IPS-18a (cell line): ENCODE measurements around the gene C1GALT1C1L.
"Not testable (repeated sequence)": the region's sequence is repeated elsewhere in the genome, so short reads cannot be mapped to it uniquely, and the experiment has no call there.

Experiments
- H3K27ac ChIP-seq: one replicate; pipeline ENCODE4 v1.5.1; 2013; ENCODE audit warnings: low read length
- H3K27me3 ChIP-seq: one replicate; pipeline ENCODE4 v1.6.1; 2013; ENCODE audit warnings: mild to moderate bottlenecking, low read length; ENCODE audit not compliant: control insufficient read depth, insufficient read depth
- H3K36me3 ChIP-seq: one replicate; pipeline ENCODE4 v1.6.1; 2013; ENCODE audit warnings: low read depth, low read length; ENCODE audit not compliant: control insufficient read depth
- H3K4me1 ChIP-seq: one replicate; pipeline ENCODE4 v1.6.1; 2013; ENCODE audit warnings: low read depth, low read length; ENCODE audit not compliant: control insufficient read depth
- H3K4me3 ChIP-seq: one replicate; pipeline ENCODE4 v1.5.1; 2013; ENCODE audit warnings: low read length
- H3K9ac ChIP-seq: one replicate; pipeline ENCODE4 v1.6.1; 2013; ENCODE audit warnings: mild to moderate bottlenecking, low read length, moderate library complexity
- H3K9me3 ChIP-seq: one replicate; pipeline ENCODE4 v1.6.1; 2013; ENCODE audit warnings: low read depth, low read length; ENCODE audit not compliant: control insufficient read depth

The C1GALT1C1L gene

GRCh38 chr2:43648994-43649701, 27.1 kb downstream of the C1GALT1C1L start:
- Histone ChIP-seq H3K27me3 (no peaks in the 10 kb centered on the region), H3K4me1 (no peaks in the 10 kb centered on the region), H3K36me3 (no peaks in the 10 kb centered on the region), H3K9me3 (no peaks in the 10 kb centered on the region), H3K4me3 (no peak overlapping the region), H3K27ac (no peak overlapping the region), H3K9ac (no peak overlapping the region)

- Histone ChIP-seq H3K27me3 (peaks cover under 1% of the 10 kb centered on the region), H3K9ac (no peak overlapping the region), H3K27ac (no peak overlapping the region), H3K9me3 (no peaks in the 10 kb centered on the region), H3K4me3 (no peak overlapping the region), H3K36me3 (no peaks in the 10 kb centered on the region), H3K4me1 (no peaks in the 10 kb centered on the region)
Measured at GRCh38 chr2:43643680-43644079, 32.5 kb downstream of the C1GALT1C1L start.

- no peak overlapping the region for H3K4me3 ChIP-seq
- no peak overlapping the region for H3K9ac ChIP-seq
- no peaks in the 10 kb centered on the region for H3K9me3 ChIP-seq
- peaks cover 8% of the 10 kb centered on the region for H3K4me1 ChIP-seq
- no peak overlapping the region for H3K27ac ChIP-seq
- H3K27me3 ChIP-seq: peaks cover 14% of the 10 kb centered on the region
- H3K36me3 ChIP-seq: no peaks in the 10 kb centered on the region
Measured at GRCh38 chr2:43642363-43642762, 33.9 kb downstream of the C1GALT1C1L start.

GRCh38 chr2:43637030-43637803, 39.0 kb downstream of the C1GALT1C1L start, which contains the start of gene PLEKHH2:
Gene PLEKHH2, plus strand, starts transcription at chr2:43637260. Its CDS starts 7,414 bp downstream, at chr2:43644674.
- Histone ChIP-seq H3K27me3 (peaks cover 15% of the 10 kb centered on the region), H3K27ac (no peak within 1 kb of the TSS), H3K36me3 (no peaks in the 10 kb centered on the region), H3K4me3 (peak within 1 kb of the TSS; percentile 84), H3K4me1 (peaks cover 11% of the 10 kb centered on the region), H3K9ac (peak within 1 kb of the TSS; percentile 32), H3K9me3 (no peaks in the 10 kb centered on the region)

- H3K4me3 ChIP-seq: peak overlapping the region; percentile 84
- no peaks in the 10 kb centered on the region for H3K36me3 ChIP-seq
- H3K9me3 ChIP-seq: no peaks in the 10 kb centered on the region
- H3K27ac ChIP-seq: no peak overlapping the region
- peaks cover 11% of the 10 kb centered on the region for H3K4me1 ChIP-seq
- peak overlapping the region; percentile 32 for H3K9ac ChIP-seq
- H3K27me3 ChIP-seq: peaks cover 15% of the 10 kb centered on the region
Measured at GRCh38 chr2:43636621-43637020, 39.6 kb downstream of the C1GALT1C1L start.

- H3K4me1 ChIP-seq: peaks cover 11% of the 10 kb centered on the region
Measured at GRCh38 chr2:43636153-43636552, 40.1 kb downstream of the C1GALT1C1L start.

GRCh38 chr2:43634604-43635306, 41.5 kb downstream of the C1GALT1C1L start:
- no peak overlapping the region for H3K9ac ChIP-seq
- H3K27ac ChIP-seq: no peak overlapping the region
- peaks cover 11% of the 10 kb centered on the region for H3K4me1 ChIP-seq
- no peak overlapping the region for H3K4me3 ChIP-seq
- no peaks in the 10 kb centered on the region for H3K36me3 ChIP-seq
- no peaks in the 10 kb centered on the region for H3K9me3 ChIP-seq
- H3K27me3 ChIP-seq: peaks cover 15% of the 10 kb centered on the region

More at GRCh38 chr2:43636153-43636552, 40.1 kb downstream of the C1GALT1C1L start:
- H3K27me3 ChIP-seq: peaks cover 15% of the 10 kb centered on the region
- not testable (repeated sequence) for H3K9ac ChIP-seq, H3K36me3 ChIP-seq, H3K27ac ChIP-seq, H3K9me3 ChIP-seq, H3K4me3 ChIP-seq

GRCh38 chr2:43631618-43632317, 44.5 kb downstream of the C1GALT1C1L start:
- Histone ChIP-seq H3K9ac (no peak overlapping the region), H3K4me3 (no peak overlapping the region), H3K4me1 (peaks cover 2% of the 10 kb centered on the region), H3K27me3 (no peaks in the 10 kb centered on the region), H3K9me3 (no peaks in the 10 kb centered on the region), H3K36me3 (no peaks in the 10 kb centered on the region), H3K27ac (no peak overlapping the region)
